ENCODE measurements around the gene CCDC8. TPM values are rescaled to one million over a fixed set of nuclear protein-coding genes. Genes with fewer than 3 reads are reported as not detected.

CCDC8 gene
- polyA plus RNA-seq, 1 donor from 2014 or later, result 0.84 TPM

- no peak overlapping the region for H3K4me2 ChIP-seq (ENCODE audit: low read length)
- H3K79me2 ChIP-seq (replicated peaks; ENCODE audit: insufficient read depth, low read length), result no peaks in the 10 kb centered on the region
- no peaks in the 10 kb centered on the region for H3F3A ChIP-seq (ENCODE audit: insufficient read depth, low read length, poor library complexity, severe bottlenecking)
- no peak for TF ChIP-seq TAF1 (IDR thresholded peaks at IDR 0.05; ENCODE audit: low read depth)
- TF ChIP-seq EP300 (conservative IDR thresholded peaks at IDR 0.05; ENCODE audit: poor library complexity, severe bottlenecking), result no peak
- no peak for TF ChIP-seq MXI1 (conservative IDR thresholded peaks at IDR 0.05; ENCODE audit: poor library complexity, severe bottlenecking)
- TF ChIP-seq EZH2 (IDR thresholded peaks at IDR 0.05; ENCODE audit: borderline replicate concordance, insufficient read depth, low read length, poor library complexity, severe bottlenecking), result no peak
- no peak for TF ChIP-seq POLR2AphosphoS5 (IDR thresholded peaks at IDR 0.05)
- TF ChIP-seq CTCF (IDR thresholded peaks at IDR 0.05; ENCODE audit: poor library complexity, severe bottlenecking), result no peak
- no peak for TF ChIP-seq REST (IDR thresholded peaks at IDR 0.05; ENCODE audit: borderline replicate concordance)
- TF ChIP-seq RAD21 (conservative IDR thresholded peaks at IDR 0.05), result no peak
- TF ChIP-seq SMC3 (conservative IDR thresholded peaks at IDR 0.05; ENCODE audit: poor library complexity), result no peak
- H3K9ac ChIP-seq (ENCODE audit: low read length), result no peak overlapping the region
- H3K36me3 ChIP-seq (ENCODE audit: insufficient read depth, low read length), result peaks cover 4% of the 10 kb centered on the region
- H4K20me1 ChIP-seq (ENCODE audit: insufficient read depth), result no peaks in the 10 kb centered on the region
- no peaks in the 10 kb centered on the region for H3K9me3 ChIP-seq (ENCODE audit: low read length)
- no peaks in the 10 kb centered on the region for H3K9me2 ChIP-seq (ENCODE audit: insufficient read depth, low read length)
- H3K4me3 ChIP-seq (ENCODE audit: low read length), result no peak overlapping the region
- no peak overlapping the region for H2AFZ ChIP-seq (ENCODE audit: low read depth, low read length)
- H3K27ac ChIP-seq (ENCODE audit: low read length), result no peak overlapping the region
- no peaks in the 10 kb centered on the region for H3K27me3 ChIP-seq (ENCODE audit: insufficient read depth, low read depth, low read length)
Measured at GRCh38 chr19:46392252-46392801, 21.0 kb downstream of the CCDC8 start.

GRCh38 chr19:46391296-46392251, 21.8 kb downstream of the CCDC8 start:
- TF ChIP-seq REST (IDR thresholded peaks at IDR 0.05; ENCODE audit: borderline replicate concordance) (no peak), TAF1 (IDR thresholded peaks at IDR 0.05; ENCODE audit: low read depth) (no peak), RAD21 (conservative IDR thresholded peaks at IDR 0.05) (no peak), EZH2 (IDR thresholded peaks at IDR 0.05; ENCODE audit: borderline replicate concordance, insufficient read depth, low read length, poor library complexity, severe bottlenecking) (no peak), CTCF (IDR thresholded peaks at IDR 0.05; ENCODE audit: poor library complexity, severe bottlenecking) (no peak)
- no peak overlapping the region for H3K27ac ChIP-seq (ENCODE audit: low read length)
- no peaks in the 10 kb centered on the region for H3K79me2 ChIP-seq (replicated peaks; ENCODE audit: insufficient read depth, low read length)
- no peaks in the 10 kb centered on the region for H3K9me2 ChIP-seq (ENCODE audit: insufficient read depth, low read length)
- no peak overlapping the region for H3K9ac ChIP-seq (ENCODE audit: low read length)
- no peaks in the 10 kb centered on the region for H3F3A ChIP-seq (ENCODE audit: insufficient read depth, low read length, poor library complexity, severe bottlenecking)
- H3K4me2 ChIP-seq (ENCODE audit: low read length), result no peak overlapping the region
- H3K27me3 ChIP-seq (ENCODE audit: insufficient read depth, low read depth, low read length), result no peaks in the 10 kb centered on the region
- H4K20me1 ChIP-seq (ENCODE audit: insufficient read depth), result no peaks in the 10 kb centered on the region
- peaks cover 4% of the 10 kb centered on the region for H3K36me3 ChIP-seq (ENCODE audit: insufficient read depth, low read length)
- H3K9me3 ChIP-seq (ENCODE audit: low read length), result no peaks in the 10 kb centered on the region
- H3K4me3 ChIP-seq (ENCODE audit: low read length), result no peak overlapping the region
- no peak overlapping the region for H2AFZ ChIP-seq (ENCODE audit: low read depth, low read length)

Measured in neural cell (in vitro differentiated cells).